Naive thymus-derived CD4-positive, alpha-beta T cell (primary cell): ENCODE results near the gene ABCA1. TPM values are rescaled to one million over a fixed set of nuclear protein-coding genes. Genes with fewer than 3 reads are reported as not detected.

Source experiments
- ATAC-seq: fragments of 150-1000 bp; cut with Tn5 transposase; 2 replicates; pipeline ENCODE4 v1.10.0; 2021; ENCODE audit warnings: mild to moderate bottlenecking, moderate library complexity
- CTCF ChIA-PET: fragments of 350-600 bp; sonication (Branson Sonifier 250); formaldehyde crosslinking; loops from one replicate; lab custom pipeline; 2021; ENCODE audit warnings: antibody characterized with exemption; lab: Charles Lee
- POLR2A ChIA-PET: fragments of 350-600 bp; sonication (Branson Sonifier 250); formaldehyde crosslinking; loops from one replicate; lab custom pipeline; 2021; ENCODE audit warnings: antibody characterized with exemption, inconsistent platforms; lab: Charles Lee
- DNase-seq, 9 donors: peaks; one replicate each; pipeline versions ENCODE4 v3.0.0 to v3.0.0-alpha.2; 2020 to 2022; ENCODE audit warnings: mixed read lengths in 1 of 9
- H3K27ac ChIP-seq: one replicate; pipeline ENCODE4 v1.7.0; 2013; ENCODE audit warnings: mild to moderate bottlenecking, low read depth, low read length, moderate library complexity
- H3K27me3 ChIP-seq, 2 donors: one replicate each; pipeline ENCODE4 v1.7.0; 2013; ENCODE audit warnings: low read length in 2 of 2, mild to moderate bottlenecking in 2 of 2, moderate library complexity in 2 of 2; ENCODE audit not compliant: control insufficient read depth in 2 of 2, insufficient read depth in 2 of 2
- H3K36me3 ChIP-seq, 3 experiments: 1 replicate in 2 of 3; 2 replicates in 1 of 3; pipeline ENCODE4 v1.7.0; 2013; ENCODE audit warnings: low read length in 3 of 3, mild to moderate bottlenecking in 3 of 3, moderate library complexity in 1 of 3; ENCODE audit not compliant: insufficient read depth in 3 of 3, control insufficient read depth in 2 of 3
- H3K4me1 ChIP-seq, 2 donors: one replicate each; pipeline ENCODE4 v1.7.0; 2013; ENCODE audit warnings: low read length in 2 of 2, mild to moderate bottlenecking in 2 of 2, moderate library complexity in 1 of 2; ENCODE audit not compliant: control insufficient read depth in 2 of 2, insufficient read depth in 2 of 2
- H3K4me3 ChIP-seq: 2 replicates; pipeline ENCODE4 v1.7.0; 2013; ENCODE audit warnings: mild to moderate bottlenecking, low read length
- H3K9me3 ChIP-seq, 3 experiments: 1 replicate in 2 of 3; 2 replicates in 1 of 3; pipeline ENCODE4 v1.7.0; 2013; ENCODE audit warnings: low read length in 3 of 3; ENCODE audit not compliant: control insufficient read depth in 2 of 3
- H3K27ac Mint-ChIP-seq, 9 donors: one replicate each; pipeline ENCODE4 v1.8.0; 2020 to 2022; ENCODE audit warnings: mixed read lengths in 9 of 9, mild to moderate bottlenecking in 8 of 9, moderate library complexity in 5 of 9, inconsistent platforms in 2 of 9
- H3K27me3 Mint-ChIP-seq, 5 donors: one replicate each; pipeline ENCODE4 v1.8.0; 2021 to 2022; ENCODE audit warnings: mixed read lengths in 5 of 5, mild to moderate bottlenecking in 1 of 5
- H3K36me3 Mint-ChIP-seq, 5 donors: one replicate each; pipeline ENCODE4 v1.8.0; 2020 to 2022; ENCODE audit warnings: mixed read lengths in 5 of 5, mild to moderate bottlenecking in 3 of 5, inconsistent platforms in 1 of 5
- H3K4me1 Mint-ChIP-seq, 7 donors: one replicate each; pipeline ENCODE4 v1.8.0; 2020 to 2022; ENCODE audit warnings: mixed read lengths in 7 of 7, mild to moderate bottlenecking in 3 of 7, inconsistent platforms in 1 of 7
- H3K4me3 Mint-ChIP-seq, 10 donors: one replicate each; pipeline ENCODE4 v1.8.0; 2020 to 2022; ENCODE audit warnings: mild to moderate bottlenecking in 10 of 10, mixed read lengths in 10 of 10, moderate library complexity in 6 of 10, inconsistent platforms in 2 of 10
- H3K9me3 Mint-ChIP-seq, 11 donors: one replicate each; pipeline ENCODE4 v1.8.0; 2020 to 2022; ENCODE audit warnings: mixed read lengths in 11 of 11, mild to moderate bottlenecking in 4 of 11, inconsistent platforms in 1 of 11, moderate library complexity in 1 of 11
- intact Hi-C, 2 donors: fragments of 100-400 bp; cut with micrococcal nuclease; formaldehyde crosslinking; loops; one replicate each; pipeline ENCODE4 v1.15.1; 2023
- polyA plus RNA-seq, 2 donors: library from polyadenylated mRNA; unstranded; fragments of 300-500 nt; fragmentation: Illumina TruSeq; gene quantifications; one replicate each; pipeline ENCODE4 v1.2.3, GENCODE V29; 2021
- total RNA-seq, 6 experiments: library from RNA in 5 of 6; stranded (reverse) in 5 of 6; gene quantifications; 1 replicate in 5 of 6; 2 replicates in 1 of 6; pipeline ENCODE4 v1.2.3 and lab custom pipeline; 2021 to 2026

Gene ABCA1
- total and polyA plus RNA-seq, 7 experiments from 2014 or later: 0.25 to 19.4 (median 1.0) TPM

DNA sequence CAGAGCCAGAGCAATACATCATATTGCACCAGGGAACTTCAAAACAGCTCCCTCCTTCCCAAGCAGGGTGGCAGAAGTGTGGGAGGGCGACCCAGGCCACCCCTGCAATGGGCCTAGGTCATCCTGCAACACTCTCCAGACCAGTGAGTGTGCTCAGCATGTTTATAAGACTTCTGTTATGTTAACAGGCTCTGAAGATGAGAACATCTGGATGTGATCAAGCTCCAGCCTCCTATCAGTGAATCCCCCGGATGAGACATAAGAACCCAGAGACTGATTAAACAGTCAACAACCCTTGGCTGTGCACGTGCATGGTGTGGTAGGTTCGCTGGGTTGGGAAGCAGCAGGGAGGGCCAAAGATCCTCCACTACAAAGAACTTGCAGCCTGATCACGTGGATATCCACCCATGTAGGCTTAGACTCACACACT is 63.3 kb downstream of the ABCA1 start:
- ChIA-PET POLR2A (no interaction called here), CTCF (interaction anchor here (0.8 to 5.3 kb wide), 6 partner anchors 12 to 553 kb away, joined by 3 to 44 read pairs (median 4); no protein-coding TSS in a partner anchor)
- intact Hi-C loops: loop anchor here in 1 of 2 donors (5.0 kb wide), 1 partner anchor 383 kb away; no protein-coding TSS in a partner anchor
- H3K4me1 Mint-ChIP-seq: peaks cover 0 to 18% (median 7%) of the 10 kb centered on the region in 7 donors
- H3K4me3 ChIP-seq: no peak overlapping the region
- H3K9me3 Mint-ChIP-seq: no peaks in the 10 kb centered on the region
- H3K36me3 Mint-ChIP-seq: peaks cover 0 to 15% (median 6%) of the 10 kb centered on the region in 5 donors
- no peak for DNase-seq
- no peak overlapping the region for H3K27ac ChIP-seq
- H3K27ac Mint-ChIP-seq: no peak overlapping the region
- no peaks in the 10 kb centered on the region for H3K9me3 ChIP-seq
- no peak overlapping the region for H3K4me3 Mint-ChIP-seq
- H3K36me3 ChIP-seq: peaks cover 0 to 10% (median 0%) of the 10 kb centered on the region in 3 experiments
- no peaks in the 10 kb centered on the region for H3K27me3 ChIP-seq
- H3K4me1 ChIP-seq: no peaks in the 10 kb centered on the region
- no peaks in the 10 kb centered on the region for H3K27me3 Mint-ChIP-seq
- ATAC-seq: no peak

- Mint-ChIP-seq H3K36me3 (peaks cover 0 to 18% (median 5%) of the 10 kb centered on the region in 5 donors), H3K4me1 (peaks cover 0 to 18% (median 7%) of the 10 kb centered on the region in 7 donors), H3K27ac (peak overlapping the region in 2 of 9 donors; percentile 2 to 62), H3K9me3 (no peaks in the 10 kb centered on the region), H3K27me3 (no peaks in the 10 kb centered on the region), H3K4me3 (no peak overlapping the region)
- H3K36me3 ChIP-seq: peaks cover 0 to 16% (median 0%) of the 10 kb centered on the region in 3 experiments
- H3K4me1 ChIP-seq: no peaks in the 10 kb centered on the region
- ChIA-PET POLR2A (interaction anchor here (1.0 kb wide), 1 partner anchor 296 kb away, joined by 3 read pairs; no protein-coding TSS in a partner anchor), CTCF (interaction anchor here (0.6 to 5.3 kb wide), 17 partner anchors 8 to 554 kb away, joined by 3 to 44 read pairs (median 3); no protein-coding TSS in a partner anchor)
- peak in 8 of 9 donors; percentile 25 to 69 (median 57) for DNase-seq
- no peak overlapping the region for H3K27ac ChIP-seq
- intact Hi-C loops: loop anchor here (1.0 to 5.0 kb wide), 6 partner anchors 63 to 552 kb away; no protein-coding TSS in a partner anchor
- no peak overlapping the region for H3K4me3 ChIP-seq
- peak; percentile 80 for ATAC-seq
- no peaks in the 10 kb centered on the region for H3K27me3 ChIP-seq
- no peaks in the 10 kb centered on the region for H3K9me3 ChIP-seq
These were observed 64.6 kb downstream of the ABCA1 start for GRCh38 chr9:104863180-104863883.

DNA sequence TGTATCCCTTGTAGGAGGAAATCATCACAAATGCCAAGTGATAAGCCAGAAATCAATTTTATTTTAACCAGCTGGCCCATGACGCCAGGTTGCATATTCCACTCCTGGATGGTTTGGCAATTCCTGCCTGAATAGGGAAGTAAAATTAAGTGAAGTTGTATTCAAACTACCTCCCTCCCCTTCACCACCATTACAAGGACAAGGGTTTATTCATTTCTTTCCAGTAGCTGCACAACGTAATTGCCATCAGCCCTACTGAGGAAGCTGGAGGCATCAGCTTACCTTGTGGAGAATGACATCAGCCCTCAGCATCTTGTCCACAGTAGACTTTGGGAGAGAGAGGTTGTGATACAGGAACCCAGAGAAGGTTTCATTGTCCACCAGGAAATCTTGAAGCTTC is 66.6 kb downstream of the ABCA1 start:
- Histone ChIP-seq H3K36me3 (peaks cover 0 to 22% (median 0%) of the 10 kb centered on the region in 3 experiments), H3K27ac (no peak overlapping the region), H3K4me1 (no peaks in the 10 kb centered on the region), H3K4me3 (no peak overlapping the region), H3K27me3 (no peaks in the 10 kb centered on the region), H3K9me3 (no peaks in the 10 kb centered on the region)
- no peak for ATAC-seq
- Mint-ChIP-seq H3K4me3 (no peak overlapping the region), H3K4me1 (peaks cover 0 to 18% (median 7%) of the 10 kb centered on the region in 7 donors), H3K27ac (no peak overlapping the region), H3K27me3 (no peaks in the 10 kb centered on the region), H3K36me3 (peaks cover 0 to 15% (median 8%) of the 10 kb centered on the region in 5 donors), H3K9me3 (no peaks in the 10 kb centered on the region)
- intact Hi-C loops: loop anchor here in 1 of 2 donors (5.0 kb wide), 1 partner anchor 386 kb away; no protein-coding TSS in a partner anchor
- DNase-seq: no peak
- ChIA-PET POLR2A (no interaction called here), CTCF (interaction anchor here (0.6 to 5.3 kb wide), 3 partner anchors 72 to 554 kb away, joined by 3 to 44 read pairs (median 4); no protein-coding TSS in a partner anchor)

- Mint-ChIP-seq H3K4me3 (no peak overlapping the region), H3K9me3 (no peaks in the 10 kb centered on the region), H3K27me3 (no peaks in the 10 kb centered on the region), H3K27ac (no peak overlapping the region), H3K4me1 (peaks cover 0 to 12% (median 7%) of the 10 kb centered on the region in 7 donors), H3K36me3 (peaks cover 0 to 26% (median 16%) of the 10 kb centered on the region in 5 donors)
- peaks cover 0 to 22% (median 0%) of the 10 kb centered on the region in 3 experiments for H3K36me3 ChIP-seq
- no peak for DNase-seq
- no peak overlapping the region for H3K27ac ChIP-seq
- ATAC-seq: peak; percentile 29
- H3K4me3 ChIP-seq: no peak overlapping the region
- ChIA-PET POLR2A (no interaction called here), CTCF (interaction anchor here (0.8 to 5.3 kb wide), 3 partner anchors 16 to 462 kb away, joined by 3 to 44 read pairs (median 4); no protein-coding TSS in a partner anchor)
- H3K27me3 ChIP-seq: no peaks in the 10 kb centered on the region
- no peaks in the 10 kb centered on the region for H3K4me1 ChIP-seq
- intact Hi-C loops: loop anchor here in 1 of 2 donors (5.0 kb wide), 1 partner anchor 387 kb away; no protein-coding TSS in a partner anchor
- H3K9me3 ChIP-seq: no peaks in the 10 kb centered on the region
These were observed 67.7 kb downstream of the ABCA1 start for GRCh38 chr9:104860263-104860662.

- H3K27ac ChIP-seq: no peak overlapping the region
- H3K9me3 ChIP-seq: no peaks in the 10 kb centered on the region
- Mint-ChIP-seq H3K27ac (no peak overlapping the region), H3K9me3 (no peaks in the 10 kb centered on the region), H3K4me1 (peaks cover 0 to 9% (median 7%) of the 10 kb centered on the region in 7 donors), H3K27me3 (no peaks in the 10 kb centered on the region), H3K36me3 (peaks cover 0 to 35% (median 29%) of the 10 kb centered on the region in 5 donors), H3K4me3 (no peak overlapping the region)
- no peak overlapping the region for H3K4me3 ChIP-seq
- H3K27me3 ChIP-seq: no peaks in the 10 kb centered on the region
- ATAC-seq (no peak), DNase-seq (no peak)
- H3K4me1 ChIP-seq: no peaks in the 10 kb centered on the region
- H3K36me3 ChIP-seq: peaks cover 0 to 26% (median 0%) of the 10 kb centered on the region in 3 experiments
- POLR2A ChIA-PET: no interaction called here
- CTCF ChIA-PET: no interaction called here
- intact Hi-C loops: no loop called here
These were observed 69.1 kb downstream of the ABCA1 start for GRCh38 chr9:104858846-104859245.

DNA sequence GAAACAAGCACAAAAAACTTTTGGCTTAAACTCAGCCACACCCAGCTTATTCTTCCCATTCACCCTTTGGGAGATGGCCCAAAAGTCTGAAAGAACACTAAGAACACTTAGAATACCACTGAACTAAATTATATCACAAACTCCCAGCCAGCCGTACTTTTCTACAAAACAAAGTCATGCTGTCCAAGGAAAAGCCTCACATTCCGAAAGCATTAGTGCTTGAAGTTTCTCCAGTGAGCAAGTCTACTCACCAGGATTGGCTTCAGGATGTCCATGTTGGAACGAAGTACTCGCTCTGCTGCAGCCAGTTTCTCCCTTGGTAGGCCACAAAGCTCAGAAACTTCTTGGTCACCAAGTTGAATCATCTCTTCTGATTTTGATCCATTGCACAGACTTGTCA is 69.7 kb downstream of the ABCA1 start:
- H3K9me3 Mint-ChIP-seq: no peaks in the 10 kb centered on the region
- H3K27ac Mint-ChIP-seq: no peak overlapping the region
- H3K4me1 Mint-ChIP-seq: peaks cover 0 to 4% (median 3%) of the 10 kb centered on the region in 7 donors
- no peaks in the 10 kb centered on the region for H3K27me3 Mint-ChIP-seq
- H3K4me1 ChIP-seq: no peaks in the 10 kb centered on the region
- H3K36me3 Mint-ChIP-seq: peaks cover 0 to 38% (median 31%) of the 10 kb centered on the region in 5 donors
- H3K4me3 ChIP-seq: no peak overlapping the region
- H3K36me3 ChIP-seq: peaks cover 0 to 31% (median 0%) of the 10 kb centered on the region in 3 experiments
- DNase-seq: no peak
- no peak for ATAC-seq
- no peaks in the 10 kb centered on the region for H3K27me3 ChIP-seq
- CTCF ChIA-PET: no interaction called here
- no peak overlapping the region for H3K27ac ChIP-seq
- H3K4me3 Mint-ChIP-seq: no peak overlapping the region
- intact Hi-C loops: no loop called here
- POLR2A ChIA-PET: no interaction called here
- H3K9me3 ChIP-seq: no peaks in the 10 kb centered on the region
